Measurements from ENCODE around the gene FOLR3. TPM values are rescaled to one million over a fixed set of nuclear protein-coding genes. Genes with fewer than 3 reads are reported as not detected.
"Not testable (repeated sequence)": the region's sequence is repeated elsewhere in the genome, so short reads cannot be mapped to it uniquely, and the experiment has no call there.

The FOLR3 gene
- total RNA-seq, 5 donors from 2014 or later (not counting 1 experiment from before 2014, with no cell fraction given): not detected

- no peak overlapping the region for H3K27ac ChIP-seq (ENCODE audit: low read length)
- ChIA-PET CTCF (interaction anchor here in 1 of 2 donors (1.3 kb wide), 1 partner anchor 9 kb away, joined by 4 read pairs; no protein-coding TSS in a partner anchor), POLR2A (no interaction called here)
- H3K9me3 ChIP-seq: no peaks in the 10 kb centered on the region
- DNase-seq: no peak
- ATAC-seq (replicated peaks in 1 of 4): no peak
- no peaks in the 10 kb centered on the region for H3K4me1 ChIP-seq (ENCODE audit: control insufficient read depth in 1 of 2, extremely low read depth in 1 of 2, insufficient read depth in 2 of 2, low read length in 2 of 2)
- no peak overlapping the region for H3K4me3 ChIP-seq (ENCODE audit: control insufficient read depth in 1 of 2, extremely low read depth in 1 of 2, low read length in 1 of 2)
- Mint-ChIP-seq H3K36me3 (no peaks in the 10 kb centered on the region), H3K4me1 (peaks cover 0 to 3% (median 0%) of the 10 kb centered on the region in 3 donors), H3K27me3 (peaks cover 0 to 17% of the 10 kb centered on the region in 2 donors), H3K4me3 (no peak overlapping the region), H3K9me3 (no peaks in the 10 kb centered on the region), H3K27ac (no peak overlapping the region)
- H3K36me3 ChIP-seq (ENCODE audit: control insufficient read depth in 2 of 2, extremely low read depth in 1 of 2, insufficient read depth in 1 of 2, low read length in 1 of 2): no peaks in the 10 kb centered on the region
- peaks cover 0 to 10% of the 10 kb centered on the region in 2 experiments for H3K27me3 ChIP-seq (replicated peaks in 1 of 2; ENCODE audit: control insufficient read depth in 2 of 2, extremely low read depth in 1 of 2, insufficient read depth in 2 of 2, low read length in 1 of 2)
- whole genome bisulfite sequencing (ENCODE audit: insufficient coverage): 87% methylated on average over 5 of the region's 8 CpGs
Measured at GRCh38 chr11:72174302-72175070, 39.0 kb downstream of the FOLR3 start.

- Histone ChIP-seq H3K4me1 (ENCODE audit: control insufficient read depth in 1 of 2, extremely low read depth in 1 of 2, insufficient read depth in 2 of 2, low read length in 2 of 2) (no peaks in the 10 kb centered on the region), H3K4me3 (ENCODE audit: control insufficient read depth in 1 of 2, extremely low read depth in 1 of 2, low read length in 1 of 2) (no peak overlapping the region), H3K36me3 (ENCODE audit: control insufficient read depth in 2 of 2, extremely low read depth in 1 of 2, insufficient read depth in 1 of 2, low read length in 1 of 2) (no peaks in the 10 kb centered on the region), H3K27ac (ENCODE audit: low read length) (no peak overlapping the region), H3K9me3 (no peaks in the 10 kb centered on the region), H3K27me3 (replicated peaks in 1 of 2; ENCODE audit: control insufficient read depth in 2 of 2, extremely low read depth in 1 of 2, insufficient read depth in 2 of 2, low read length in 1 of 2) (peaks cover 0 to 6% of the 10 kb centered on the region in 2 experiments)
- Mint-ChIP-seq H3K4me1 (no peaks in the 10 kb centered on the region), H3K4me3 (no peak overlapping the region), H3K36me3 (no peaks in the 10 kb centered on the region), H3K27ac (no peak overlapping the region), H3K9me3 (no peaks in the 10 kb centered on the region), H3K27me3 (peaks cover 8 to 22% of the 10 kb centered on the region in 2 donors)
- DNase-seq (no peak), ATAC-seq (replicated peaks in 1 of 4) (no peak)
- WGBS (ENCODE audit: insufficient coverage): 90% methylated on average over 3 of the region's 6 CpGs
- CTCF ChIA-PET: no interaction called here
- POLR2A ChIA-PET: no interaction called here
Measured at GRCh38 chr11:72177656-72178055, 42.1 kb downstream of the FOLR3 start.

GRCh38 chr11:72179049-72179803, 43.7 kb downstream of the FOLR3 start:
- H3K27me3 ChIP-seq (replicated peaks in 1 of 2; ENCODE audit: control insufficient read depth in 2 of 2, extremely low read depth in 1 of 2, insufficient read depth in 2 of 2, low read length in 1 of 2): peaks cover 0 to 9% of the 10 kb centered on the region in 2 experiments
- no peak for DNase-seq
- no peaks in the 10 kb centered on the region for H3K9me3 ChIP-seq
- H3K4me1 Mint-ChIP-seq: peaks cover 2 to 6% (median 5%) of the 10 kb centered on the region in 3 donors
- no peak overlapping the region for H3K4me3 ChIP-seq (ENCODE audit: control insufficient read depth in 1 of 2, extremely low read depth in 1 of 2, low read length in 1 of 2)
- peaks cover 0 to 2% of the 10 kb centered on the region in 2 experiments for H3K4me1 ChIP-seq (ENCODE audit: control insufficient read depth in 1 of 2, extremely low read depth in 1 of 2, insufficient read depth in 2 of 2, low read length in 2 of 2)
- ATAC-seq (replicated peaks in 1 of 4): no peak
- H3K36me3 Mint-ChIP-seq: no peaks in the 10 kb centered on the region
- H3K27ac Mint-ChIP-seq: no peak overlapping the region
- H3K36me3 ChIP-seq (ENCODE audit: control insufficient read depth in 2 of 2, extremely low read depth in 1 of 2, insufficient read depth in 1 of 2, low read length in 1 of 2): no peaks in the 10 kb centered on the region
- peaks cover 11 to 21% of the 10 kb centered on the region in 2 donors for H3K27me3 Mint-ChIP-seq
- ChIA-PET POLR2A (no interaction called here), CTCF (interaction anchor here (0.6 to 0.7 kb wide), 3 partner anchors 78 to 1089 kb away, joined by 4 to 8 read pairs (median 5); no protein-coding TSS in a partner anchor)
- no peak overlapping the region for H3K27ac ChIP-seq (ENCODE audit: low read length)
- H3K4me3 Mint-ChIP-seq: no peak overlapping the region
- WGBS (ENCODE audit: insufficient coverage): no CpG with 5 or more reads among the region's 7 CpGs
- H3K9me3 Mint-ChIP-seq: no peaks in the 10 kb centered on the region

- H3K27me3 ChIP-seq (replicated peaks in 1 of 2; ENCODE audit: control insufficient read depth in 2 of 2, extremely low read depth in 1 of 2, insufficient read depth in 2 of 2, low read length in 1 of 2): peaks cover 0 to 14% of the 10 kb centered on the region in 2 experiments
- H3K9me3 ChIP-seq: no peaks in the 10 kb centered on the region
- Mint-ChIP-seq H3K27me3 (peaks cover 11 to 21% of the 10 kb centered on the region in 2 donors), H3K27ac (no peak overlapping the region), H3K36me3 (no peaks in the 10 kb centered on the region), H3K9me3 (no peaks in the 10 kb centered on the region), H3K4me3 (no peak overlapping the region), H3K4me1 (peaks cover 2 to 6% (median 5%) of the 10 kb centered on the region in 3 donors)
- no peak overlapping the region for H3K27ac ChIP-seq (ENCODE audit: low read length)
- ChIA-PET POLR2A (no interaction called here), CTCF (interaction anchor here (0.7 to 0.8 kb wide), 2 partner anchors 77 to 154 kb away, joined by 3 to 5 read pairs; no protein-coding TSS in a partner anchor)
- 57% methylated on average over 1 of the region's 4 CpGs for WGBS (ENCODE audit: insufficient coverage)
- H3K4me3 ChIP-seq (ENCODE audit: control insufficient read depth in 1 of 2, extremely low read depth in 1 of 2, low read length in 1 of 2): no peak overlapping the region
- DNase-seq (no peak), ATAC-seq (replicated peaks in 1 of 4) (no peak)
- H3K36me3 ChIP-seq (ENCODE audit: control insufficient read depth in 2 of 2, extremely low read depth in 1 of 2, insufficient read depth in 1 of 2, low read length in 1 of 2): no peaks in the 10 kb centered on the region
- peaks cover 0 to 2% of the 10 kb centered on the region in 2 experiments for H3K4me1 ChIP-seq (ENCODE audit: control insufficient read depth in 1 of 2, extremely low read depth in 1 of 2, insufficient read depth in 2 of 2, low read length in 2 of 2)
Measured at GRCh38 chr11:72179804-72180396, 44.4 kb downstream of the FOLR3 start.

- H3K27me3 ChIP-seq (replicated peaks in 1 of 2; ENCODE audit: control insufficient read depth in 2 of 2, extremely low read depth in 1 of 2, insufficient read depth in 2 of 2, low read length in 1 of 2): peaks cover 0 to 14% of the 10 kb centered on the region in 2 experiments
- H3K9me3 ChIP-seq; ATAC-seq (replicated peaks in 1 of 4); H3K27ac Mint-ChIP-seq; H3K36me3 ChIP-seq (ENCODE audit: control insufficient read depth in 2 of 2, extremely low read depth in 1 of 2, insufficient read depth in 1 of 2, low read length in 1 of 2); POLR2A ChIA-PET; H3K4me3 Mint-ChIP-seq; H3K36me3 Mint-ChIP-seq; DNase-seq; H3K27ac ChIP-seq (ENCODE audit: low read length); H3K4me3 ChIP-seq (ENCODE audit: control insufficient read depth in 1 of 2, extremely low read depth in 1 of 2, low read length in 1 of 2); H3K4me1 ChIP-seq (ENCODE audit: control insufficient read depth in 1 of 2, extremely low read depth in 1 of 2, insufficient read depth in 2 of 2, low read length in 2 of 2); H3K9me3 Mint-ChIP-seq; H3K4me1 Mint-ChIP-seq: not testable (repeated sequence)
- 87% methylated on average over 5 of the region's 7 CpGs for WGBS (ENCODE audit: insufficient coverage)
- peaks cover 11 to 21% of the 10 kb centered on the region in 2 donors for H3K27me3 Mint-ChIP-seq
- CTCF ChIA-PET: interaction anchor here (0.5 to 0.8 kb wide), 2 partner anchors 156 to 1273 kb away, joined by 3 read pairs; no protein-coding TSS in a partner anchor
Measured at GRCh38 chr11:72180892-72181552, 45.5 kb downstream of the FOLR3 start.

- H3K27ac Mint-ChIP-seq; DNase-seq; ATAC-seq (replicated peaks in 1 of 4); H3K4me1 ChIP-seq (ENCODE audit: control insufficient read depth in 1 of 2, extremely low read depth in 1 of 2, insufficient read depth in 2 of 2, low read length in 2 of 2); H3K9me3 Mint-ChIP-seq; H3K27ac ChIP-seq (ENCODE audit: low read length); H3K36me3 Mint-ChIP-seq; POLR2A ChIA-PET; H3K4me3 ChIP-seq (ENCODE audit: control insufficient read depth in 1 of 2, extremely low read depth in 1 of 2, low read length in 1 of 2); H3K4me1 Mint-ChIP-seq; H3K9me3 ChIP-seq; H3K36me3 ChIP-seq (ENCODE audit: control insufficient read depth in 2 of 2, extremely low read depth in 1 of 2, insufficient read depth in 1 of 2, low read length in 1 of 2); H3K4me3 Mint-ChIP-seq: not testable (repeated sequence)
- CTCF ChIA-PET: interaction anchor here in 1 of 2 donors (0.5 kb wide), 1 partner anchor 1272 kb away, joined by 3 read pairs; no protein-coding TSS in a partner anchor
- WGBS (ENCODE audit: insufficient coverage): 93% methylated on average over 1 of the region's 3 CpGs
- H3K27me3 ChIP-seq (replicated peaks in 1 of 2; ENCODE audit: control insufficient read depth in 2 of 2, extremely low read depth in 1 of 2, insufficient read depth in 2 of 2, low read length in 1 of 2): peaks cover 0 to 14% of the 10 kb centered on the region in 2 experiments
- H3K27me3 Mint-ChIP-seq: peaks cover 11 to 17% of the 10 kb centered on the region in 2 donors
Measured at GRCh38 chr11:72181553-72181958, 46.0 kb downstream of the FOLR3 start.
